CD4-positive, alpha-beta T cell treated with Interleukin-6 at 100 ng/mL for 8 hours (primary cell): ENCODE data around the gene BABAM2.
"Not testable (repeated sequence)": the region's sequence is repeated elsewhere in the genome, so short reads cannot be mapped to it uniquely, and the experiment has no call there.

ENCODE experiments used
- DNase-seq: peaks from one replicate; pipeline ENCODE4 v3.0.0-alpha.2; 2020; ENCODE audit warnings: mixed read lengths, low spot score

BABAM2 gene

DNA sequence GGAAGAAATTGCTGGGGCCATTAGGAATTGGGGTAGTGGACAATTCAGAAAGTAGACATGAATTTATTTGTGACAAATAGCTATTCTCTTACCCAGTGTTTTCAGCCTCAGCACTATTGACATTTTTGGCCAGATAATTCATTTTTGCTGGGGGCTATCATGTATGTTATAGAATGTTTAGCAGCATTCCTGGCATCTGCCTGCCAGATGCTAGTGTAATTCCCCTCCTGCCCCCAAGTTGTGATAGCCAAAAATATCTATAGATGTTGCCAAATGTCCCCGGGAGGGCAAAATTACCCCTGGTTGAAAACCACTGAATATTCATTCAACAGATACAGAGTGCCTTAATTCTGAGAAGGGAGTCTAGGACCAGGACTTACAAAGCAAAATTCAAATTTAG, 183.6 kb downstream of the BABAM2 start:
- no peak for DNase-seq

DNA sequence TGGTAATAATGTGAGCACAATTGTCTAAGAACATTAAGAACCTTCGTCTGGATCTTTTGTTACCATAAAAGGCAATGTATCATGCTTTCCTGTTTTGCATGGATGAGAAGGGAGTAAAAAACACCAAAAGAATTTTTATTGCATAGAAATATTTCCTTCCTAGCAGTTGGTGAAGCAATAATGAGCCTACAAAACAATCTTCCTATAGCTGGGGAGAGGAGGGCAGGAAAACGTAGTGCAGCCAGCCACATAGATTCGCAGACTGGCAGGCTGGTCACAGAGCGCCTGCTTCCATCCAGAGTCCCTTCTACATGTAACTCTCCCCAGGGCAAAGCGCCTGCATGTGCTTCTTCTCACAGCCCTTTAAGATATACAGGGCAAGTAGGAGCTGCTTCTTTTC, 190.4 kb downstream of the BABAM2 start:
- DNase-seq: no peak

DNA sequence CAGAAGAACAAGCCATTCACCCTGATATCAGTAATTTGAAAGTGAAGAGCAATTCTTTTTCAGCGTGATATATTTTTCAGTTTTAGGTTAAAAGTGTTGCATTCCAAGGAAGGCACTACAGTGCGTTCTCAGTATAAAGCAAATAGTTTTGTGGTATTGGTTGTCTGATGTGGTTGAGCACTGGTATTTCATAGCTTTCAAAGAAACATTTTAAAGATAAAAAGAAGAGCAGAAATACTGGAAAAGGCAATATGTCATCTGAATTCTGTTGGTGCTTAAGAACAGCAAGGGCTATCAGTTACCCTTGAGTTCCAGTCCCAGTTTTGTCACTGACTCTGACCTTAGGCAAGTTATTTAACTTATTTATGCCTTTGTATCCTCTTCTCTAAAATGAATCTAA, 191.6 kb downstream of the BABAM2 start:
- no peak for DNase-seq

DNA sequence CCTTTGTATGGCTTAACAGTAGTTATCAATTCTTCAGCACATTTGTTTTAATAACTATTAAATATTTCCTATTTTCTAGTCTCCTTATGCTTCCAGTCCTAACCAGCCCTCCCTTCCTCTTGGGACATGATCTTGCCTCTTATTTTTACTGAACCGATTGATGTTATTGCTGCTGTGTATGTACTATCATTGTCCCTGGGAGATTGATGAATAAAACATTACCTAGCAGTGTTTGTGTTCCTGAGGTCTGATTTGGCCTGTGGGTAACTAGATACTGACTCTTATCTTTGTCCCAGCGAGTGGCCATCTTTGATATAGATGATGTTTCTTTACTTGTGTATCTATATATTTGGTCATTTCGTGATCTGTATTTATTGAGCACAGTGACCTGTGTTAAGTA, 192.9 kb downstream of the BABAM2 start:
- DNase-seq: no peak

DNA sequence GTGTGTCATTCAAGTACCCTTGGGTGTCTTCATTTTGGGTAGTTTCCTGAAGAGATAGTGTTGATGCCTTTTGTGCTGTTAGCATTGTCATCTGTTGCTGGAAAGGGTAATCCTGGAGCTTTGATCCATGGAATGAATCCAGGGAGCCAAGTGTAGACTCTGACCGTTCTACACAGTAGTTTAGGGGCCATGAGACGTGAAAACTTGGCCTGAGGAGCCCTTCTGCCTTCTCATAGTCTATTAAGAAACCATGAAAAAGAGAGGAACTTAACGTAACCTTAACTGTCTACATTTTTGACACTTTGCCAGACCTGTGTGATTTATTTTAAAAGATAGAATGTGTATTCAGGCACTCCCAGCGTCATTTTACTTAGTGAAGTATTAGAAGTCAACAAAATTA, 194.0 kb downstream of the BABAM2 start:
- DNase-seq: no peak

DNA sequence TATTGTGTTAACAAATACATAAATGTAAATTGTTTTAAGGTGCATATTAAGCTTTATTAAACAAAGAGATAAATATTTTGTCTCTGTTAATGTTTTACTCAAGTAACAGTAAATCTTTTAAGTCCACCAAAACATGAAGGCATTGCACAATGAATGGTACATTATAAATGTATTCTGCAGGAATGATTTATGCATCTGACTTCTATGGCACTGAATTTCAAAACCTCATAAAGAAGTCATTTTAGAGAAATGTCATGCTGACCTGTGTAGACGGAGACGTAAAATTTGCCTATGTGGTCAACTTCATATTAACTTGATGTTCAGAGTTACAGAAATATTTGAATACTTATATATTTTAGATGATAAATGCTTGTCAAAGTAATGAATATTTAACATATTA, 194.7 kb downstream of the BABAM2 start:
- no peak for DNase-seq

DNA sequence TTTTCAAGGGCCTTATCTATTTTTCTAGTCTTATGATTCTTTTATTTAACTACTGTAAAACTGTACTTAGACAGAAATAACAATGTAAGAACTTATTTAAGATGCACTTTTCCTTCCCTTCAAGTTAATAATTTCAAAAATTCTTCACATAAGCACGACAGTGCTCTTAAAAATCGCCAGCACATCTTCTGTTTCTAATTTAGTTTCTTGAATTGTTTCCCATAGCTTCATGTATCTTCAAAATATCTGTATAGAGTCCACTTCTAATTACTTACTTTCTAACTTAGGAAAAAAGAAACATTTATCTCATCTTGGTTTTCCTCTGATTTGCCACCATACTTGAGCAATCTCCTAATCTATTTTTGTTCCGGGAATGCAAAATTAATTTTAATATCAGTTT, 196.1 kb downstream of the BABAM2 start:
- no peak for DNase-seq

DNA sequence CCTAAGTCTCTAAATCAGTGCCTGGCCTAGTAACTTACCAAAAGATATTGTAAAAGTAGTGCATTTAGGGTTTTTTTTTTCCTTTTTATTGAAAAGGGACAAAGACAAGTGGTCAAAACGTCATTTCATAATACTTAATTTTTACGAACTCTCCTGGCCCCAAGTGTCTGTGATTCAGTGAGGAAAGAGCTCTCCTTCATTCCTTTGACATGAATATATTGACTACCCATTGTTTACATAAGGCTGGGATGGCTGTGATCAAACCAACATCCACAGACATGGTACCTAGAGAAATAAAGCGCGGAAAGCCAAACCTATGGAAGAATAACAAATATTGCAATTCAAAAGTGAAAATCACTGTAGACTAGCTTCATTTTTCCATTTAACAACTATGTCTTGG, 198.4 kb downstream of the BABAM2 start:
- DNase-seq: no peak

DNA sequence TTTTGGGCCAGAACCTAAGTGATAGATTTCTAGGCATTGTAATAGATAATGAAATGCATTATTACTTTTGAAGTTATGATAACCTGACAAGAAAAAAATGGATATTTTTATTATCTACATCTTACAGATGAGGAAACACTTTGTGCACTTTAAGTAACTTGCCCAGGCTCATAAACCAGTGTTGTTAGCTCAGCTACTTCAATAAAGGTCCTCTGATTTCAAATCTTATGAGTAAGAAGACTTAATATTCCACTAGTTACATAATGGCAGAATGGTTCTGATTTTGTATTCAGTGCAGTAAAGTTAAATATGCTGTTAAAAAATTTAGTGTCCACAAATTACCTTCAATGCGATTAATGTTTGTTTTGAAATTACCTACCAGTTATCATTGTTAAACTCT, 199.0 kb downstream of the BABAM2 start:
- no peak for DNase-seq

DNA sequence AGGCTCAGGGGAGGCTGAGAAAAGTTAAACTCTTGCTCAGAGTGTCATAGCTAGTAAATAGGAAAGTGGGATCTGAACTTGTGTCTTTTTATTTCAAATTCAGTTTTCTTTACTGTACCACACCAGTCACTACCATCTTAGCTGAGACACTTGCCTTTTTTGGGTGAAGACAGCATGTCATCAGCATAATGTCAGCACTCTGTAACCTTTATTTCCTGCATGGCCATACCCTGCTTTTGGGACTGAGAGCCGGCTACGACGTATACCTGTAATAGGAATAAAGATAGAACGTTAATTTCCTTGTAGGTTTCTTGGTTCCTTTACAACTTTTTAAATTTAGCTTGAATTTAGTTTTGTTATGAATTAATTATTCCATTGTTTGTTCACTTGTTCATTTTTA, 202.8 kb downstream of the BABAM2 start:
- DNase-seq: no peak

DNA sequence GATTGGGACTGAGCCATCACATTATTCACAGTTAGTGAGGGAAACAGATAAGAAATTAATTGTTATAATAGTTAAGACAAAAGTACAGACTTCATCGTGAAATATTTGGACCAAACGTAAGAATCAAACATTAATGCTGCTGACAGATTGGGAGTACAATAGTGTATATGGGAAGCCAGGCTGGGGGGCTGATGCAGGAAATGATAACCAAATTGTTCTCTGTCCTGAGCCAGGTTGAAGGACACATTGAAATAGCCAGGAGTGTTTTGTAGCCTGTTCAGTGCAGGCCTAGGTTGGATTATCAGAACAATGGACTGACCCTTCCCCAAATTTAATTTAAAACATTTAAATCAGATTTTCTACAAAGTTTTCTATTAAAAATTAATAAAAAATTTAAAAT, 203.2 kb downstream of the BABAM2 start:
- no peak for DNase-seq

DNA sequence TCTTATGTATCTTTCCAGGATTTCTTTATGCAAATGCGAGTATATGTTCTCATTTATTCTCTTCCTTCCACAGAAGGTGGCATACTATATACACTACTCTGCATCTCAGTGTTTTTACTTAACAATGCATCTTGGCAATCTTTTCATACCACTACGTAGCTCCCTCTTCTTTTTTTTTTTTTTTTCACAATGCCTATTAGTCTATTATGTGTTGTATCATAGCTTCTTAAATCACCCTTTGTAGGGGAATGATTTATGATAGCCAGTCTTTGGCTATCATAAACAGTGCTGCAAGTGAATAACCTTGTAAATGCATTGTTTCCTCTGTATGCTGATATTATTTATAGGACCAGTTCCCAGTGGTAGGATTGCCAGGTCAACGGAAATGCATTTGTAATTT, 204.2 kb downstream of the BABAM2 start:
- no peak for DNase-seq

DNA sequence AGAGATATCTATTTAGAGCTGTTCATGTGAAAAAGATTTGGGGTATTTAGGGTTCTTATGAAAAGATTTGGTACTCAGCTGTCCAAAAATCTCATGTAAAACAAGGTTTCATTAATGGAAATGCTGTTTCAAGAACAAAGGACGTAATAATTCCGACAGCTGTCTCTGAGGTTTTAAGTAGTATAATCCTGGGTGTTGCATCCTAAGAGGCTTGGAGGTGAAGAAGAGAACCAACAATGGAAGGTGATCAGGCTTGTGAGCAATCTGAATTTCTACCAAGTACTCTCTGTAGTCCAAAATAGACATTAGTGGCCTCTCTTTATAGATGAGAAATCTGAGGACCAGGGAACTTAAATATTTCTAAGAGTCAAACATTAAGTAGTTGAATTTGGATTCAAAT, 205.1 kb downstream of the BABAM2 start:
- DNase-seq: no peak

DNA sequence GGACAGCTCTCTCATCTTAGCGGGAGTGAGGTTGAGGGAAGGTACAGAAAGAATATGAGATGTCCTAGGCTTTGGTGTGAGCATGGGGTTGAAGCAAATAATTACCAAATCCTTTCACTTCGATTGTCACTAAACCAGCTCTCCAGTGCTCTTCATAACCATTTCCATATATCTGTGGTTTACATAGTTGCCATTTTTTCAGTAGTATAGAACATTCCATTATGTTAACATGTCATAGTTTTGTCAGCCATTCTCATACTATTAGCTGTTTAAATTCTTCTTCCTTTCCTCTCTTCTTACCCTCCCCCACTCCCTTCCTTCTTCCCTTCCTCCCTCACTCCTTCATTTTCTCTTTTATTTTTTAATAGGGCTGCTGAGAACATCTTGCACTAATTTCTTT, 205.9 kb downstream of the BABAM2 start:
- DNase-seq: no peak

DNA sequence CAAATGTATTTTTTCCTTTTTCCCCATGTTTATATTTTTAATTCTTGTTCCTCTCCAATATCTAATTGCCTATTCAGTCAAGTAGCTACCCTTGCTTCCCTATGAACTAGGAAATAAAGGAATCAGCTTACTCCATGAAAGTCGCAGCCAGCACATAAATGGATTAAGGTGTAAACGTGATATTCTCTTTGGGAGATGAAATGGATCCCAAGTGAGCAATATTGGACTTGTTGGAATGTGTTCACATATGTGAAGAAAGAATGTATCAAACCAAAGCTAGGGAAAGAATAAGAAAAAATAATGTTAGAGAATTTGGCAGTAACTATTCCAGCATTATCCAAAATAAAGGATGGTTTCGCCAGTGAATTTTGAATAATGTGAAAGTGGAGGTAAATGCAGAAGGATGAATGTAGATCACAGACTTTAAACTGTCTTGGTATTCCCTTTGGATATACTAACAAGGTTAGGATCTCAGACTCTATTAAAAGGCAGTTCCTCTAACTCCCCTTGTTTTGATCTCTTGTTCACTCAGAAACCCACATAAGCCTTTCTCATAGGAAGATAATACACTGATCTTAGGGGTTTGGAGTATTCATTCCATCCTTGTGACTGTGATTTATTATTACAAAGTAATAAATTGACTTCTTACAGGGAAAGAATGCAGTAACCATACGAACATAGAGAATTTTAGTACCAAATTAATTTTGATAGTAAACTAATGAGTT, 208.1 kb downstream of the BABAM2 start:
- no peak for DNase-seq

DNA sequence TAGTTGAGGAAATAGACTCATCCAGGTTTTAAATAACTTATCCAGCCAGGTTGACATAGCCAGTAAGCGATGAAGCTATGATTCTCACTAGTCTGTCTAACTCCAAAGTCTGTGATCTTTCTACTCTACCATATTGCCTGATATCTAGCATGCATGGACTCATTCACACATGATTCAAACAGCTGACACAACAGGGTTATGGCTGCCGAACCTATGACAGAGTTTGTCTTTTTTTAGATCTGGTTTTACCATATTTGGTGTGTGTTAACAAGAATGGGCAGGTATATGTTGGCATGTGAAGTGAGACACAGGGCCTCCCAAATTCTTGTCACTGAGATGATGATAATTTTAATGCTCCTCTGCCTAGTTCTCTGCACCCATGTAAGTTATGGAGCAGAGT, 210.6 kb downstream of the BABAM2 start:
- no peak for DNase-seq

DNA sequence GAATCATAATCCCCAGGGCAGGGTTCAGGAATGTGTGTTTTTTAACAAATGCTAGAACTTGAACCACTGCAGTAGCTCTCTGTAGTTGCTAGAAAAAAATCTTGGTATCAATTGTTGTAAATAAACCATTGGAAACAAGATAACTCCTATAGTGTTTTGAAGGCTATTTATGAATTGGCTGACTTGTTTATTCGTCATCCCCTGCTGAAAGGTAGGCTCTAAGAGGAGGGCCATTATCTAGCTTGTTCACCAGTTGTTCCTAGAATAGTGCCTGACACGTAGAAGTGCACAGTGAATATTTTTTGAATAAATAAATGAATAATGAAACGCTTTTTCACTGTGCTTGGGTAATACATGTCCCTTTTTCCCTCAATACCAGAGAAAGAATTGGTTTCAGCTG, 211.4 kb downstream of the BABAM2 start:
- no peak for DNase-seq

DNA sequence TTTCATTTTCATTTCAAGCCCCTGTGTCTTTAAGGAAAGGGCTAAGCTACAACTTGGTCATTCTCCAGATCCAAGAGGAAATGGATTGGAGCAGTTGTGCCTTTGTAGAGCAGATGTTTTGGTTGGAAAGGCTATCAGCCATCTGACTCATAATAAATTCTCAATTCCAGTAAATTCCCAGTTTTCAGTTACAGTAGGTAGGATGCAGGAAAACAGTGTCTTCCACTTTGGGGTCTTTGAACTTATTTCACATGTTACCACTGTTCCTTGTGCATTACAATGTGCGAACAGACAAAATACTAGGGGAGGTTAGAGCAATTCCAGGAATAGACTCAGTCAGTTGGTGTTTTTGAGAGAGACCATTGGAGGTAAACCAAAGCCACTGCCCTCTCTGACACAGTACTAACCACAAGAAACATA, 211.9 kb downstream of the BABAM2 start:
- no peak for DNase-seq

DNA sequence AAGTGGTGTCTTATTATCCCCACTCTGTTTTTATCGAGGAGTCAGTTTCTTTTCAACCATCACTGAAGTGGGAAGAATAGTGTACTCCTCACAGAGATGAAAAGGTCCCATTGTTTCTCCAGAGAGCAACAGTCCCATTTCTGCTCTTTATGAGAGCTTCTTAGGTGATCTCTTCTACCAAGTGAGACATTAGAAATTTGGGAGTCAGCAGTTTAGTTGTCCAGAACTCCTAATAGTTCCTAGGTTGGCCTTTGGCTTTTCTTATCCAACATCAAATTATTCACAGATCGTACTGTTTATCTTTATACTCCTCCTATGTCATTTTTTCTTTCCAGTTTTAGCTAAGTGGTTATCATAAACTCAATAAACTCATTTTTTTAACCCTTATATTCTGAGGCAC, 213.1 kb downstream of the BABAM2 start:
- no peak for DNase-seq

DNA sequence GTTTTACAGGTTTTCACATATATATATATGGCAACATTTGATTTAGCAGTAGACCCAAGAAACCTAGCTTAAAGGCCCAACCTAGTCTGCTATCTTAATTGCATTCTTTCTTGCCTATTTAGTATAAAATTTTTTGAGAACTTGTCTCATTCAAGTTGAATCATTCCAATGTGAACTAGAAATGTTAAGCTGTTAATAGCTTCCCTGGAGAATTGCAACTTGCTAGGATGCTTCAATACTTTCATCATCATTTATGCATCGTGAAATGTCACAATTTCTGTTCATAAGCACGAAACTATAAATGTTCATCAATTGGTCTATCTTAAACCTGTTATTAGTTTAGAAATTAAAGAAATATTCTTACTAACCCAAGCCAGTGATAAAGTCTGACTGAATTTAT, 217.6 kb downstream of the BABAM2 start:
- DNase-seq: no peak

DNA sequence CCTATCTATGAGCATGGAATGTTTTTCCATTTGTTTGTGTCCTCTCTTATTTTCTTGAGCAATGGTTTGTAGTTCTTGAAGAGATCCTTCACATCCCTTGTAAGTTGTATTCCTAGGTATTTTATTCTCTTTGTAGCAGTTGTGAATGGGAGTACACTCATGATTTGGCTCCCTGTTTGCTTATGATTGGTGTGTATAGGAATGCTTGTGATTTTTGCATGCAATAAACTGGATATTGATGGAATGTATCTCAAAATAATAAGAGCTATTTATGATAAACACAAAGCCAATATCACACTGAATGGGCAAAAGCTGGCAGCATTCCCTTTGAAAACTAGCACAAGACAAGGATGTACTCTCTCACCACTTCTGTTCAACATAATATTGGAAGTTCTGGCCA, 223.2 kb downstream of the BABAM2 start:
- DNase-seq: not testable (repeated sequence)

DNA sequence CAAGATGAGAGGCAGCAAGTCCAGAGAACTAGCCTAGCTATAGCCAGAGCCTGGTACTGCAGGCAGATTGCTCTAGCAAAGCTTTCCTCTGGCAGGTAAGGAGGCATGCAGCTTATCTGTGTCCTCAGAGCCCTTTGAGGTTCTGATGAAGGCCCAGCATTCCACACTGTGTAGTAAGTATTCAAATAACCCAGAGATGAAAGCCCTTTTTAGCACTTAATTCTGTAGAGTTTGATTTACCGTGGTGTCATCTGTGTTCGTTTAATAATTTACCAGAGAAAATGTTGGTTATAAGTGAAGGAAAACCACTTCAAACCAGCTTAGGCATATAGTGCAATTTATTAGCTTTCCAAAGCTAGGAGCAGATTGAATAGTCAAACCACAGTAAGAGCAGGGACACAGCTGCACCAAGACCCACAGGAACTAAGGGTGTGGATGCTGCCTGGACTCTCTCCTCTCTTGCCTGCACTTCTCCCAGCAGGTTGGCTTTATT, 226.6 kb downstream of the BABAM2 start:
- DNase-seq: no peak

DNA sequence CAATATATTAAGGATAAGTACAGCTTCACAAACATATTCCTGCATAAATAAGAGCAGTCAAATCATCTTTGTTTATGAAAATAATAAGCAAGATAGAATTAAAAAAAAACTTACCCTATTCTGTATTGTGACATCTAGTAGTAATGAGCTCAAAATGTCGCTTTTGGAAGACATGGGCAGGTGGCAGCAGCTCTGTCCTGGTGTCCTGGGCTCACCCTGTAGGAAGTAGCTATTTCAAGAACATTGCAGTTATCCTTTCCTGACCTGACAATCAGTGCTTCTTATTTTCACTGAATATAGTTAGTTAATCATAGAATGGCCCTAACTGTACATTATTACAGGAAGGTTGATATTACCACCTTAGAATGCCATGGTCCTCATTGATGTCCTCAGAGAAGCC, 229.1 kb downstream of the BABAM2 start:
- no peak for DNase-seq

DNA sequence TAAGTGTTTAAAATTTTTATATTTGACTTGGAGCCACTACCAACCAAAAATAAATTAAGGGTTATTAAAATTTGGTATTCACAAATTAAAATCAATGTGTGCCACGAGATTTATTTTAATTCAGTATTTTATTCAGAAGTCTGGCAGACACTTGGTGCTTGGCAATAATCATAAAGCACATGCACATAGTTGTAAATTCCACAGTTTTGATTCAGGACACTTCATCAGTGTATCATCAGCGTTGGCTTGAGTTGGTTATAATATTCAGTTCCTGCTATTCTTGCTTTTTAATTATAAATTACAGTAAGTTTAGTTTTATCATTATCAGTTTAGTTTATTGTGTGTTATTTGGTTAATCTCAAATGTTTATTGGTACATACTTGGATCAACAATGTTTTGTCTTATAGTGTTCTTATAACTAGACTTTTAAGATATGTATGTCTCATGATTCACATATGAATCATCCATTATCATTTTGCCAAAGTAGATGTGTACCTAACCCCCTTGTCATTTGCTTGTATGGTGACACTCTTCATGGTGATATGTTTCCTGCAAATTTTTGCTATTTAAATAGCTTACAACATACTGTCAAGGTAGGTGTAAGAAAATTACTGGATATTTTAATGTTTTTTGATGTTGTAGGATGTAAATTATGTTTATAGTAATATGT, 237.9 kb downstream of the BABAM2 start:
- DNase-seq: no peak
